HFFc6 (cell line): ENCODE measurements around the gene CACNA1C. TPM values are rescaled to one million over a fixed set of nuclear protein-coding genes. Genes with fewer than 3 reads are reported as not detected.
A peak's percentile ranks its signal among the peaks of the same experiment; 100 is the strongest.
"Not testable (repeated sequence)": the region's sequence is repeated elsewhere in the genome, so short reads cannot be mapped to it uniquely, and the experiment has no call there.

Source experiments
- DNase-seq: peaks from one replicate; pipeline ENCODE4 v3.0.0-alpha.2; 2018
- H3K27ac Mint-ChIP-seq: 2 replicates; pipeline ENCODE4 v1.8.0; 2020; ENCODE audit warnings: mild to moderate bottlenecking, mixed read lengths
- H3K27me3 Mint-ChIP-seq: 2 replicates; pipeline ENCODE4 v1.8.0; 2021; ENCODE audit warnings: mild to moderate bottlenecking, moderate library complexity, mixed read lengths; ENCODE audit not compliant: insufficient read depth
- H3K36me3 Mint-ChIP-seq: 2 replicates; pipeline ENCODE4 v1.8.0; 2021; ENCODE audit warnings: low read depth, mixed read lengths
- H3K4me1 Mint-ChIP-seq: 2 replicates; pipeline ENCODE4 v1.8.0; 2020; ENCODE audit warnings: low read depth, mixed read lengths
- H3K4me3 Mint-ChIP-seq: 2 replicates; pipeline ENCODE4 v1.8.0; 2020; ENCODE audit warnings: mild to moderate bottlenecking, moderate library complexity, mixed read lengths
- H3K9me3 Mint-ChIP-seq: 2 replicates; pipeline ENCODE4 v1.8.0; 2020; ENCODE audit warnings: mild to moderate bottlenecking, mixed read lengths
- total RNA-seq, 6 experiments: library from RNA; stranded (reverse); fragmentation: NEBNext Ultra II Directional; extraction: Animal tissue kit (Norgen Biotek cat#: 25700); gene quantifications; 2 replicates in 1 of 6; 3 replicates in 5 of 6; pipeline ENCODE4 v1.2.3, GENCODE V29; 2021
- TF ChIP-seq, protein P1 (sequence below): fragments of 200-600 bp; sonication (generic); IDR thresholded peaks from 2 replicates; pipeline ENCODE4 v1.5.0; 2021; ENCODE audit warnings: antibody characterized with exemption, mild to moderate bottlenecking

Gene CACNA1C
- total RNA-seq, 6 experiments from 2014 or later, result 6.7 to 11.5 (median 10.6) TPM

DNA sequence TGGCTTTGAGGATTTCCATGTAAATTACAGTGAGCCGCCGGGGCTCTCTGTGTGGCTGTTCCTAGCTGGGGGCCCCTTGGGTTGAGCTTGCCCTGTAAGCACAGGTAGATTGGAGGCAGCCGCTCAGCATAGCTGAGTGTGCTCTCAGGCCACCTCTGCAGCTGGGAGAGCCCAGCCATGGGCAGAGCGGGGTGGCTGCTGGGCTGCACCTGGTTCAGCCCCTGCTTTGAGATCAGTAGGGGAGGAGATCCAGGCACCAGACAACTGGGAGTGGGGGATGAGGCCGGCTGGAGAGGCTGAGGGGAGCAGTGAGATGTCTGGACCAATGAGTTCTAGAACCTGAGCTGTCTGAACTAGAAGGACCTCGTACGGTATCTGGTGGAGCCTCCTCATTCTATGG lies 44.8 kb downstream of the CACNA1C start:
- Mint-ChIP-seq H3K4me1 (peaks cover 64% of the 10 kb centered on the region), H3K27ac (no peak overlapping the region)

DNA sequence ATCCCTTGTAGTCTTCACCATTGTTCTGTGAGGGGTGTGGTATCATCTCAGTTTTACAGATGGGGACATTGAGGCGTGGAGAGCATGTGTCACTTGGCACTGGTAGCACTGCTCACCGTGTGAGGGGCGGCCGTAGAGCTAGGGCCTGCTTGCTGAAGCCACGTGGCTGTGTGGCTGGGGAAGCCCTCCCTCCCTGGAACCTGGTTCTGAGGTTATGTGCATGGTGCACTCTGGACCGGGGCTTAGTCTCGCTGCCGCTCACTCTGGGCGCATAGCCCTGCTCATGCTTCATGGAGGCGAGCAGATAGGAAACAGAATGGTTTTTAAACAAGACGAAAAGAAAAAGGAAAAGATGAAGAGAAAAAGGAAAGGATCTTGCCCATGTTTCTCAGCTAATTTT lies 46.1 kb downstream of the CACNA1C start:
- TF ChIP-seq, protein P1, sequence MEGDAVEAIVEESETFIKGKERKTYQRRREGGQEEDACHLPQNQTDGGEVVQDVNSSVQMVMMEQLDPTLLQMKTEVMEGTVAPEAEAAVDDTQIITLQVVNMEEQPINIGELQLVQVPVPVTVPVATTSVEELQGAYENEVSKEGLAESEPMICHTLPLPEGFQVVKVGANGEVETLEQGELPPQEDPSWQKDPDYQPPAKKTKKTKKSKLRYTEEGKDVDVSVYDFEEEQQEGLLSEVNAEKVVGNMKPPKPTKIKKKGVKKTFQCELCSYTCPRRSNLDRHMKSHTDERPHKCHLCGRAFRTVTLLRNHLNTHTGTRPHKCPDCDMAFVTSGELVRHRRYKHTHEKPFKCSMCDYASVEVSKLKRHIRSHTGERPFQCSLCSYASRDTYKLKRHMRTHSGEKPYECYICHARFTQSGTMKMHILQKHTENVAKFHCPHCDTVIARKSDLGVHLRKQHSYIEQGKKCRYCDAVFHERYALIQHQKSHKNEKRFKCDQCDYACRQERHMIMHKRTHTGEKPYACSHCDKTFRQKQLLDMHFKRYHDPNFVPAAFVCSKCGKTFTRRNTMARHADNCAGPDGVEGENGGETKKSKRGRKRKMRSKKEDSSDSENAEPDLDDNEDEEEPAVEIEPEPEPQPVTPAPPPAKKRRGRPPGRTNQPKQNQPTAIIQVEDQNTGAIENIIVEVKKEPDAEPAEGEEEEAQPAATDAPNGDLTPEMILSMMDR, result no peak
- peaks cover 2% of the 10 kb centered on the region; the same call in 1 of the 2 replicates for H3K27me3 Mint-ChIP-seq
- DNase-seq, result no peak
- peaks cover 53% of the 10 kb centered on the region for H3K4me1 Mint-ChIP-seq
- no peak overlapping the region for H3K4me3 Mint-ChIP-seq
- no peaks in the 10 kb centered on the region for H3K9me3 Mint-ChIP-seq
- no peak overlapping the region for H3K27ac Mint-ChIP-seq
- H3K36me3 Mint-ChIP-seq, result 0 out of 2 replicates have a peak, but pooled peaks cover 4% of the 10 kb centered on the region

More for the DNA sequence above, 44.8 kb downstream of the CACNA1C start:
- H3K9me3 Mint-ChIP-seq, result no peaks in the 10 kb centered on the region
- 0 out of 2 replicates have a peak, but pooled peaks cover 4% of the 10 kb centered on the region for H3K36me3 Mint-ChIP-seq
- TF ChIP-seq, protein P1, result no peak
- no peak overlapping the region; the same call in 1 of the 2 replicates for H3K4me3 Mint-ChIP-seq
- H3K27me3 Mint-ChIP-seq, result peaks cover 2% of the 10 kb centered on the region; the same call in 1 of the 2 replicates
- no peak for DNase-seq

DNA sequence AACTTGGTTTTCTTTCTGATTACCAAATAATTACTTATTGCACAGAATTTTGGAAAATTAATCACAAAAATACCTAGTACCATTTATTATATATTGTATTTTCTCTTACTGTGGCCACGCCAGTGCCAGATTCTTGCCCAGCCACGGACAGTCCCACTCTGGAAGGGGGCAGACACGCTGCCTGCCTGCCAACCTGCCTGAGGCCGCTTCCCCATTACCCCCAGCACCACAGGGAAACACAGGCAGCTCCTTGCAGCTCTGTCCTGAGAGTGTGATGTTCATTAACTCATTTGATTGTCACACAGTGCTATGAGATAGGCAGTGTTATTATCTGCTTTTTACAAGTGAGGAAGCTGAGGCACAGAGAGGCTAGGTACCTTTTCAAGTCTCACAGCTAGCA lies 46.8 kb downstream of the CACNA1C start:
- H3K27me3 Mint-ChIP-seq, result peaks cover 2% of the 10 kb centered on the region; the same call in 1 of the 2 replicates
- peaks cover 46% of the 10 kb centered on the region for H3K4me1 Mint-ChIP-seq
- H3K36me3 Mint-ChIP-seq, result 0 out of 2 replicates have a peak, but pooled peaks cover 4% of the 10 kb centered on the region
- H3K27ac Mint-ChIP-seq, result no peak overlapping the region
- H3K4me3 Mint-ChIP-seq, result no peak overlapping the region
- TF ChIP-seq, protein P1, result no peak
- no peak for DNase-seq
- H3K9me3 Mint-ChIP-seq, result no peaks in the 10 kb centered on the region

DNA sequence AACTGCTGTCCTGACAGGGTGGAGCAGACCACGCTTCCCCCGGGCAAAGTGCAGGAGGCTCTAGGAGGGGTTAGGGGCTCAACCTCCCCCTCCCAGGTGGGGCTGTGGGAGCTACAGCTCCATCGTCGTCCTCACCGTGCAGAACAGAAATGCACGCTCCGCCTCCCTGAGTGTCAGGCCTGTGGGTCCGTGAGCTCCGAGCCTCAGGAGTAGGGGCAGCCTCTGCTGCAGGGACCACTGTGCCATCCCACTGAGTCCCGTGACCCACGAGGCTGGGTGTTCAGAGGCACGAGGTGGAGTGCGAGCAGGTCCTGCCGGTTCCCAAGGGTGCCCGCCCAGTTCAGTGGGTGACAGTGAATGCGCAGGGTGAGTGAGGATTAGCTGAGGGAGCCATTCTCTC lies 48.6 kb downstream of the CACNA1C start:
- Mint-ChIP-seq H3K9me3 (no peaks in the 10 kb centered on the region), H3K4me3 (no peak overlapping the region), H3K27ac (peak overlapping the region; percentile 74), H3K27me3 (peaks cover 2% of the 10 kb centered on the region; the same call in 1 of the 2 replicates), H3K4me1 (peaks cover 28% of the 10 kb centered on the region), H3K36me3 (peaks cover 9% of the 10 kb centered on the region; the same call in 1 of the 2 replicates)
- DNase-seq, result no peak
- TF ChIP-seq, protein P1, result no peak

DNA sequence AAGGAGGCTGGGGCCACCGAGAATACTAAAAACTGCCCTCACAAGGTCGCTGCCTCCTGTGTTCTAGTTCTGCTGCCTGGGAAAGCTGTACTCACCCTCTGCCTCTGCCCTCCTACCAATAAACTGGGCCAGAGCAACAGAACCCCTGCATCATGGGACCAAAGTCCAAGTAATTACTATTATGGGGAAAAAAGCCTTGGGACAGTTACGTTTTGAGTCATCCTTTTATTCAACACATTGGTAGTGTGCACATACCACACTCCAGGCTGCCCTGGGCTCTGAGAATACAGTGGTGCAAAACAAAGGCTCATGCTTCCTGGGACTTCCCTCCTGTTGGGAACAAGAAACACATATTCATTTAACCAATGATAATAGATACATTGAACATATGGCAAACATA lies 49.0 kb downstream of the CACNA1C start:
- peaks cover 7% of the 10 kb centered on the region; the same call in 1 of the 2 replicates for H3K36me3 Mint-ChIP-seq
- DNase-seq, result peak; percentile 51
- H3K4me3 Mint-ChIP-seq, result no peak overlapping the region
- peaks cover 27% of the 10 kb centered on the region for H3K4me1 Mint-ChIP-seq
- peaks cover 2% of the 10 kb centered on the region; the same call in 1 of the 2 replicates for H3K27me3 Mint-ChIP-seq
- peak overlapping the region; percentile 74 for H3K27ac Mint-ChIP-seq
- TF ChIP-seq, protein P1, result no peak
- no peaks in the 10 kb centered on the region for H3K9me3 Mint-ChIP-seq

DNA sequence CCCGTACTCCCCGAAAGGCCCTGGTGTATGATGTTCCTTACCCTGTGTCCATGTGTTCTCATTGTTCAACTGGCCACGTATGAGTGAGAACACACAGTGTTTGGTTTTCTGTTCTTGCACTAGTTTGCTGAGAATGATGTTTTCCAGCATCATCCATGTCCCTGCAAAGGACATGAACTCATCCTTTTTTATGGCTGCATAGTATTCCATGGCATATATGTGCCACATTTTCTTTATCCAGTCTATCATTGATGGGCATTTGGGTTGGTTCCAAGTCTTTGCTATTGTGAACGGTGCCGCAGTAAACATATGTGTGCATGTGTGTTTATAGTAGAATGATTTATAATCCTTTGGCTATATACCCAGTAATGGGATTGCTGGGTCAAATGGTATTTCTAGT lies 49.9 kb downstream of the CACNA1C start:
- not testable (repeated sequence) for H3K4me3 Mint-ChIP-seq, DNase-seq, H3K9me3 Mint-ChIP-seq, H3K36me3 Mint-ChIP-seq, H3K27me3 Mint-ChIP-seq
- H3K27ac Mint-ChIP-seq, result peak overlapping the region; percentile 21; the same call in 1 of the 2 replicates
- H3K4me1 Mint-ChIP-seq, result peaks cover 27% of the 10 kb centered on the region

DNA sequence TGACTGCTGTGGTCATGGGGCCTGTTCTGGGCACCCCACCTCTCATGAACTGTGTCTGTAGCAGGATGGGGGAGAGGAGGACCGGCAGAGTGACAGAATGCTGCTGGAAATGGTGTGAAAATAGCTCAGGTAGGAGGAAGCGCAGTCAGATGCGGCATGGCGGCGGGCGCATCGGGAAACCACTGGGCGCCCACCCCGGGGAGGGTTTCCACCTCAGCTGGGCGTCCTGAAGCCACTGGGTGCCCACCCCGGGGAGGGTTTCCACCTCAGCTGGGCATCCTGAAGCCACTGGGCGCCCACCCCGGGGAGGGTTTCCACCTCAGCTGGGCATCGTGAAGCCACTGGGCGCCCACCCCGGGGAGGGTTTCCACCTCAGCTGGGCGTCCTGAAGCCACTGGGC lies 52.6 kb downstream of the CACNA1C start:
- H3K9me3 Mint-ChIP-seq, H3K36me3 Mint-ChIP-seq, DNase-seq, H3K27me3 Mint-ChIP-seq, H3K27ac Mint-ChIP-seq, H3K4me3 Mint-ChIP-seq: not testable (repeated sequence)
- H3K4me1 Mint-ChIP-seq, result peaks cover 14% of the 10 kb centered on the region
